Purkinje cell (primary cell): ENCODE data around the gene PATJ. TPM values are rescaled to one million over a fixed set of nuclear protein-coding genes. Genes with fewer than 3 reads are reported as not detected.

ENCODE experiments used
- polyA plus RNA-seq: library from polyadenylated mRNA; unstranded; fragments of >200 nt; fragmentation: Nextera tagmentation; gene quantifications from 2 replicates; pipeline ENCODE4 v1.2.1, GENCODE V29; 2014

Gene PATJ, protein sequence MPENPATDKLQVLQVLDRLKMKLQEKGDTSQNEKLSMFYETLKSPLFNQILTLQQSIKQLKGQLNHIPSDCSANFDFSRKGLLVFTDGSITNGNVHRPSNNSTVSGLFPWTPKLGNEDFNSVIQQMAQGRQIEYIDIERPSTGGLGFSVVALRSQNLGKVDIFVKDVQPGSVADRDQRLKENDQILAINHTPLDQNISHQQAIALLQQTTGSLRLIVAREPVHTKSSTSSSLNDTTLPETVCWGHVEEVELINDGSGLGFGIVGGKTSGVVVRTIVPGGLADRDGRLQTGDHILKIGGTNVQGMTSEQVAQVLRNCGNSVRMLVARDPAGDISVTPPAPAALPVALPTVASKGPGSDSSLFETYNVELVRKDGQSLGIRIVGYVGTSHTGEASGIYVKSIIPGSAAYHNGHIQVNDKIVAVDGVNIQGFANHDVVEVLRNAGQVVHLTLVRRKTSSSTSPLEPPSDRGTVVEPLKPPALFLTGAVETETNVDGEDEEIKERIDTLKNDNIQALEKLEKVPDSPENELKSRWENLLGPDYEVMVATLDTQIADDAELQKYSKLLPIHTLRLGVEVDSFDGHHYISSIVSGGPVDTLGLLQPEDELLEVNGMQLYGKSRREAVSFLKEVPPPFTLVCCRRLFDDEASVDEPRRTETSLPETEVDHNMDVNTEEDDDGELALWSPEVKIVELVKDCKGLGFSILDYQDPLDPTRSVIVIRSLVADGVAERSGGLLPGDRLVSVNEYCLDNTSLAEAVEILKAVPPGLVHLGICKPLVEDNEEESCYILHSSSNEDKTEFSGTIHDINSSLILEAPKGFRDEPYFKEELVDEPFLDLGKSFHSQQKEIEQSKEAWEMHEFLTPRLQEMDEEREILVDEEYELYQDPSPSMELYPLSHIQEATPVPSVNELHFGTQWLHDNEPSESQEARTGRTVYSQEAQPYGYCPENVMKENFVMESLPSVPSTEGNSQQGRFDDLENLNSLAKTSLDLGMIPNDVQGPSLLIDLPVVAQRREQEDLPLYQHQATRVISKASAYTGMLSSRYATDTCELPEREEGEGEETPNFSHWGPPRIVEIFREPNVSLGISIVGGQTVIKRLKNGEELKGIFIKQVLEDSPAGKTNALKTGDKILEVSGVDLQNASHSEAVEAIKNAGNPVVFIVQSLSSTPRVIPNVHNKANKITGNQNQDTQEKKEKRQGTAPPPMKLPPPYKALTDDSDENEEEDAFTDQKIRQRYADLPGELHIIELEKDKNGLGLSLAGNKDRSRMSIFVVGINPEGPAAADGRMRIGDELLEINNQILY (N-terminal part only)
- polyA plus RNA-seq: 16.9 and 23.2 TPM in 2 replicates

GRCh38 chr1:61741711-61742619, at the start of gene PATJ:
Gene PATJ (plus strand): TSS chr1:61742480. CDS start chr1:61762893, 20,413 bp downstream.

GRCh38 chr1:61724813-61725694, 17.2 kb upstream of the PATJ start, which contains the start of gene TM2D1:
Gene TM2D1 (minus strand): TSS chr1:61725141. CDS start chr1:61725120, 21 bp downstream.

GRCh38 chr1:62194651-62195544, 452.6 kb downstream of the PATJ start, which contains the start of gene L1TD1:
Gene L1TD1 (plus strand): TSS chr1:62194849. CDS start chr1:62206629, 11,780 bp downstream.

Other genes starting within 250 kb of the PATJ start
- 345 and 419 TPM in 2 replicates for gene TM2D1, start 17.3 kb upstream of the PATJ start, polyA plus RNA-seq